Measurements from ENCODE around the gene NUPR1. TPM values are rescaled to one million over a fixed set of nuclear protein-coding genes. Genes with fewer than 3 reads are reported as not detected.

NUPR1 gene
- total RNA-seq, 1 experiment from 2014 or later: 0.19 TPM

- ChIA-PET POLR2A (ENCODE audit: low non-redundant PET) (no interaction called here), CTCF (no interaction called here)
- H3K9me3 ChIP-seq (ENCODE audit: low read depth, low read length, poor library complexity, severe bottlenecking): no peaks in the 10 kb centered on the region
- H3K4me1 ChIP-seq (ENCODE audit: insufficient read depth, low read length, poor library complexity, severe bottlenecking): no peaks in the 10 kb centered on the region
- H3K4me3 ChIP-seq (ENCODE audit: low read depth, low read length, poor library complexity, severe bottlenecking): no peak overlapping the region
- intact Hi-C loops (cut with micrococcal nuclease; ENCODE audit: unreplicated experiment): no loop called here
- H3K27me3 ChIP-seq (replicated peaks; ENCODE audit: insufficient read depth, low read depth, low read length, poor library complexity): no peaks in the 10 kb centered on the region
- BruUV-seq (replicated peaks): no TSS peak
- no peaks in the 10 kb centered on the region for H3K36me3 ChIP-seq (ENCODE audit: insufficient read depth, low read length, poor library complexity, severe bottlenecking)
- no peak overlapping the region for H3K27ac ChIP-seq (ENCODE audit: low read depth, low read length, poor library complexity, severe bottlenecking)
- no peak for TF ChIP-seq EZH2 (IDR thresholded peaks at IDR 0.05; ENCODE audit: borderline replicate concordance, low read depth, low read length, poor library complexity, severe bottlenecking)
- TF ChIP-seq CTCF (conservative IDR thresholded peaks at IDR 0.05; ENCODE audit: low read depth, low read length): no peak
- no peak for DNase-seq (ENCODE audit: low spot score)
These were observed 12.3 kb downstream of the NUPR1 start for GRCh38 chr16:28526201-28527099.

- Histone ChIP-seq H3K27ac (ENCODE audit: low read depth, low read length, poor library complexity, severe bottlenecking) (no peak overlapping the region), H3K4me3 (ENCODE audit: low read depth, low read length, poor library complexity, severe bottlenecking) (no peak overlapping the region), H3K36me3 (ENCODE audit: insufficient read depth, low read length, poor library complexity, severe bottlenecking) (no peaks in the 10 kb centered on the region), H3K27me3 (replicated peaks; ENCODE audit: insufficient read depth, low read depth, low read length, poor library complexity) (no peaks in the 10 kb centered on the region), H3K9me3 (ENCODE audit: low read depth, low read length, poor library complexity, severe bottlenecking) (no peaks in the 10 kb centered on the region), H3K4me1 (ENCODE audit: insufficient read depth, low read length, poor library complexity, severe bottlenecking) (no peaks in the 10 kb centered on the region)
- peak; percentile 53 for DNase-seq (ENCODE audit: low spot score)
- TF ChIP-seq CTCF (conservative IDR thresholded peaks at IDR 0.05; ENCODE audit: low read depth, low read length) (0 out of 2 replicates have a peak, but pooled peaks have one; percentile 14), EZH2 (IDR thresholded peaks at IDR 0.05; ENCODE audit: borderline replicate concordance, low read depth, low read length, poor library complexity, severe bottlenecking) (no peak)
- BruUV-seq (replicated peaks): no TSS peak
- POLR2A ChIA-PET (ENCODE audit: low non-redundant PET): no interaction called here
- intact Hi-C loops (cut with micrococcal nuclease; ENCODE audit: unreplicated experiment): no loop called here
- CTCF ChIA-PET: no interaction called here
These were observed 14.0 kb downstream of the NUPR1 start for GRCh38 chr16:28524681-28525171.

- no TSS peak for BruUV-seq (replicated peaks)
- no peaks in the 10 kb centered on the region for H3K27me3 ChIP-seq (replicated peaks; ENCODE audit: insufficient read depth, low read depth, low read length, poor library complexity)
- no peak for TF ChIP-seq CTCF (conservative IDR thresholded peaks at IDR 0.05; ENCODE audit: low read depth, low read length)
- TF ChIP-seq EZH2 (IDR thresholded peaks at IDR 0.05; ENCODE audit: borderline replicate concordance, low read depth, low read length, poor library complexity, severe bottlenecking): no peak
- CTCF ChIA-PET: interaction anchor here (0.7 kb wide), 1 partner anchor 93 kb away, joined by 5 read pairs; no protein-coding TSS in a partner anchor
- H3K4me1 ChIP-seq (ENCODE audit: insufficient read depth, low read length, poor library complexity, severe bottlenecking): no peaks in the 10 kb centered on the region
- no peaks in the 10 kb centered on the region for H3K9me3 ChIP-seq (ENCODE audit: low read depth, low read length, poor library complexity, severe bottlenecking)
- H3K36me3 ChIP-seq (ENCODE audit: insufficient read depth, low read length, poor library complexity, severe bottlenecking): no peaks in the 10 kb centered on the region
- no peak for DNase-seq (ENCODE audit: low spot score)
- POLR2A ChIA-PET (ENCODE audit: low non-redundant PET): interaction anchor here (0.6 kb wide), 1 partner anchor 300 kb away, joined by 4 read pairs; the partner anchor contains the start of gene ATXN2L
- no peak overlapping the region for H3K27ac ChIP-seq (ENCODE audit: low read depth, low read length, poor library complexity, severe bottlenecking)
- no peak overlapping the region for H3K4me3 ChIP-seq (ENCODE audit: low read depth, low read length, poor library complexity, severe bottlenecking)
- intact Hi-C loops (cut with micrococcal nuclease; ENCODE audit: unreplicated experiment): no loop called here
These were observed 16.0 kb downstream of the NUPR1 start for GRCh38 chr16:28522792-28523191.
